ENCODE data around the gene BLM. TPM values are rescaled to one million over a fixed set of nuclear protein-coding genes. Genes with fewer than 3 reads are reported as not detected.

Gene BLM
- total and polyA plus RNA-seq, 2 experiments from 2014 or later = 1.9 to 4.8 TPM

- in situ Hi-C loops (cut with MboI) = no loop called here
- H3K9ac ChIP-seq = no peak overlapping the region
- H4K20me1 ChIP-seq (ENCODE audit: insufficient read depth) = no peaks in the 10 kb centered on the region
- H3K79me2 ChIP-seq (ENCODE audit: insufficient read depth) = no peaks in the 10 kb centered on the region
- no peak overlapping the region for H2AFZ ChIP-seq
- DNase-seq = no peak
- 88 to 90% methylated on average over 12 to 13 of the region's 13 CpGs for WGBS, 2 experiments (ENCODE audit: low coverage in 1 of 2, low lambda C conversion rate in 2 of 2, missing lambda C conversion rate in 2 of 2)
- no peak for TF ChIP-seq EZH2 (IDR thresholded peaks at IDR 0.05; ENCODE audit: insufficient read depth, poor library complexity, severe bottlenecking)
- no peak for TF ChIP-seq EZH2phosphoT487 (IDR thresholded peaks at IDR 0.05; ENCODE audit: insufficient read depth, low read depth)
- H3K4me1 ChIP-seq (ENCODE audit: insufficient read depth) = no peaks in the 10 kb centered on the region
- H3K27ac ChIP-seq = no peak overlapping the region
- no peaks in the 10 kb centered on the region for H3K9me3 ChIP-seq (ENCODE audit: low read depth)
- no peaks in the 10 kb centered on the region for H3K27me3 ChIP-seq (replicated peaks; ENCODE audit: insufficient read depth)
- no peaks in the 10 kb centered on the region for H3F3A ChIP-seq (ENCODE audit: insufficient read depth)
- H3K36me3 ChIP-seq (ENCODE audit: low read depth) = no peaks in the 10 kb centered on the region
- no peak overlapping the region for H3K4me2 ChIP-seq (ENCODE audit: unreplicated experiment)
- H3K4me3 ChIP-seq = no peak overlapping the region
- H3K9me2 ChIP-seq (ENCODE audit: insufficient read depth) = no peaks in the 10 kb centered on the region
Measured at GRCh38 chr15:90814191-90814821, 97.2 kb downstream of the BLM start.

- Histone ChIP-seq H3K4me2 (ENCODE audit: unreplicated experiment) (no peak overlapping the region), H4K20me1 (ENCODE audit: insufficient read depth) (no peaks in the 10 kb centered on the region), H3K9ac (no peak overlapping the region), H3K36me3 (ENCODE audit: low read depth) (no peaks in the 10 kb centered on the region), H2AFZ (no peak overlapping the region), H3K27me3 (replicated peaks; ENCODE audit: insufficient read depth) (no peaks in the 10 kb centered on the region), H3F3A (ENCODE audit: insufficient read depth) (no peaks in the 10 kb centered on the region), H3K4me1 (ENCODE audit: insufficient read depth) (no peaks in the 10 kb centered on the region), H3K27ac (no peak overlapping the region), H3K9me3 (ENCODE audit: low read depth) (no peaks in the 10 kb centered on the region), H3K79me2 (ENCODE audit: insufficient read depth) (no peaks in the 10 kb centered on the region), H3K9me2 (ENCODE audit: insufficient read depth) (no peaks in the 10 kb centered on the region), H3K4me3 (no peak overlapping the region)
- TF ChIP-seq EZH2 (IDR thresholded peaks at IDR 0.05; ENCODE audit: insufficient read depth, poor library complexity, severe bottlenecking) = no peak
- TF ChIP-seq EZH2phosphoT487 (IDR thresholded peaks at IDR 0.05; ENCODE audit: insufficient read depth, low read depth) = no peak
- no peak for DNase-seq
- WGBS, 2 experiments (ENCODE audit: low coverage in 1 of 2, low lambda C conversion rate in 2 of 2, missing lambda C conversion rate in 2 of 2) = 88 to 92% methylated on average over 14 of the region's 15 CpGs
- in situ Hi-C loops (cut with MboI) = no loop called here
Measured at GRCh38 chr15:90816401-90817116, 99.4 kb downstream of the BLM start.

GRCh38 chr15:90817117-90818057 is 100.2 kb downstream of the BLM start:
- in situ Hi-C loops (cut with MboI) = no loop called here
- no peaks in the 10 kb centered on the region for H3F3A ChIP-seq (ENCODE audit: insufficient read depth)
- no peak overlapping the region for H2AFZ ChIP-seq
- H3K9me2 ChIP-seq (ENCODE audit: insufficient read depth) = no peaks in the 10 kb centered on the region
- H3K4me3 ChIP-seq = no peak overlapping the region
- H3K4me1 ChIP-seq (ENCODE audit: insufficient read depth) = no peaks in the 10 kb centered on the region
- H3K27me3 ChIP-seq (replicated peaks; ENCODE audit: insufficient read depth) = no peaks in the 10 kb centered on the region
- H3K9me3 ChIP-seq (ENCODE audit: low read depth) = no peaks in the 10 kb centered on the region
- 80 to 83% methylated on average over 14 of the region's 14 CpGs for WGBS, 2 experiments (ENCODE audit: low coverage in 1 of 2, low lambda C conversion rate in 2 of 2, missing lambda C conversion rate in 2 of 2)
- H3K9ac ChIP-seq = no peak overlapping the region
- no peaks in the 10 kb centered on the region for H3K79me2 ChIP-seq (ENCODE audit: insufficient read depth)
- H3K27ac ChIP-seq = no peak overlapping the region
- no peak overlapping the region for H3K4me2 ChIP-seq (ENCODE audit: unreplicated experiment)
- no peaks in the 10 kb centered on the region for H4K20me1 ChIP-seq (ENCODE audit: insufficient read depth)
- no peak for DNase-seq
- TF ChIP-seq EZH2 (IDR thresholded peaks at IDR 0.05; ENCODE audit: insufficient read depth, poor library complexity, severe bottlenecking) = no peak
- TF ChIP-seq EZH2phosphoT487 (IDR thresholded peaks at IDR 0.05; ENCODE audit: insufficient read depth, low read depth) = no peak
- no peaks in the 10 kb centered on the region for H3K36me3 ChIP-seq (ENCODE audit: low read depth)

Data from GM23248 (cell line).